Prostate gland (tissue), 2 donors: ENCODE data around the gene KLF4.

Source experiments
- CTCF ChIP-seq, 4 experiments: fragments of 200-600 bp in 2 of 4; fragments of 450-650 bp in 2 of 4; sonication (generic) in 2 of 4; IDR thresholded peaks; 1 replicate in 3 of 4; 2 replicates in 1 of 4; pipeline ENCODE4 v1.5.1; 2016 to 2019; ENCODE audit warnings: antibody characterized with exemption in 4 of 4, mild to moderate bottlenecking in 2 of 4, moderate library complexity in 2 of 4
- POLR2A ChIP-seq: fragments of 450-650 bp; IDR thresholded peaks from one replicate; pipeline ENCODE4 v1.6.1; 2016; ENCODE audit warnings: antibody characterized with exemption, mild to moderate bottlenecking

GRCh38 chr9:107462691-107463090 is 26.9 kb downstream of the KLF4 start:
- TF ChIP-seq CTCF (IDR thresholded peaks at IDR 0.05) (no peak), POLR2A (no peak)
